GM21619 (cell line): ENCODE measurements around the gene FGF9.
A peak's percentile ranks its signal among the peaks of the same experiment; 100 is the strongest.

Source experiments
- ATAC-seq: cut with Tn5 transposase; IDR thresholded peaks from one replicate; pipeline ENCODE4 v1.9.1; 2021; ENCODE audit not compliant: unreplicated experiment

Gene FGF9

DNA sequence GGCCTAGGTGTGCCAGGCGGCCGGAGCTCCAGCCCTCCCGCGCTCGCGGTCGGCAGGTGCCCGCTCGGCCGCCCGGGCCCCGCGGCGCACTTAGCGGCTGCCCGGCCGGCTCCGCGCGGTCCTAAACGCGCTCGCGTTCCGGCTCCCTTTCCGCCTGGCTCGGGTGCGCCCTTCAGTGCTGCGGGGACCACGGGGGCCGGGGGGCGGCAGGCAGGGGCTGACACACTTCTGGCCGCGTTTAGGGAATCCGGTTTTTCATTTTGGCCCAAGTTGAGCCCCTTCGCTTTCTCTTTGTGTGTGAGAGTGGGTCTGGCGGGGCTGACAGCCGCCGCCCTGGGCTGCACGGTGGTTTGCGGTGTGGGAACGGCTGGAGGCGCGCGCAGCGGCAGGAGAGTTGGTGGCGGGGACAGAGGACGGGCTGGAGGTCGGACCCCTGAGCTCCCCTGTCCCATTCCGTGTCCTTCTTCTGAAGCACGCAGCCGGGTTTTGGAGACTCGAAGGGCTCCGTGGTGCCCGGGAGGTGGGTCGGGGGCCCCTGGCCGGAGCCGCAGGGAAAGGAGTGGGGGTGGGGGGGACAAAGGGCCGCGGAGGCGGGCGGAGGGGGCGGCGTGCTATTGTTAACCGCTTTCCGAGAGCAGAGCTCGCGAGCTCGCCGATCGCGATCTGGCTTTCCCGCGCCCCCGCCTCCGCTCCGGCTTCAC is 3.1 kb downstream of the FGF9 start:
- ATAC-seq = no peak

DNA sequence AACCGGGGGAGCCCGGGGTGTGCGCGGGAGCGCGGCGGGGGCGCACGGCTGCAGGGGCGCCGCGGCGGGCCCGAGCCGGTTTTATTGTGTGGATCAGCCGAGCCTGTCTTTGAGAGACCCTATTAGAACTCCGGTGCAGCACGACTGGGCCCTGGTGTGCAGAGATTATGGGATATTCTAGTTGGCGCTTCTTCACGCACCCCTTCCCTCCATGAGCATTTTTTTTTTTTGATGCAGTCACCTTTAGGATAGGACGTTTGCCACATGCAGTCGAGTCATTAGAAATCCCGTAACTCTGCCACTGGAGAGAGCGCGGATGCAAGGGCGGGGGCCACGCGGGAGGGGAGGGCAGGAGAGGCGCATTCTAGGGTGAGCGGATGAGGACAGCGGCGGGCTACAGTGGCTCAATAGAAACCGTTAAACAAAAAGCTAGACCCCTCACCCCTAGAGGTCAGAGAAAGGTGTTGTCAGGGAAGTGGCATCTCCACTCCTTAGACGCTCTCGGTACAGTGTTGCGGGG is 3.7 kb downstream of the FGF9 start:
- no peak for ATAC-seq

DNA sequence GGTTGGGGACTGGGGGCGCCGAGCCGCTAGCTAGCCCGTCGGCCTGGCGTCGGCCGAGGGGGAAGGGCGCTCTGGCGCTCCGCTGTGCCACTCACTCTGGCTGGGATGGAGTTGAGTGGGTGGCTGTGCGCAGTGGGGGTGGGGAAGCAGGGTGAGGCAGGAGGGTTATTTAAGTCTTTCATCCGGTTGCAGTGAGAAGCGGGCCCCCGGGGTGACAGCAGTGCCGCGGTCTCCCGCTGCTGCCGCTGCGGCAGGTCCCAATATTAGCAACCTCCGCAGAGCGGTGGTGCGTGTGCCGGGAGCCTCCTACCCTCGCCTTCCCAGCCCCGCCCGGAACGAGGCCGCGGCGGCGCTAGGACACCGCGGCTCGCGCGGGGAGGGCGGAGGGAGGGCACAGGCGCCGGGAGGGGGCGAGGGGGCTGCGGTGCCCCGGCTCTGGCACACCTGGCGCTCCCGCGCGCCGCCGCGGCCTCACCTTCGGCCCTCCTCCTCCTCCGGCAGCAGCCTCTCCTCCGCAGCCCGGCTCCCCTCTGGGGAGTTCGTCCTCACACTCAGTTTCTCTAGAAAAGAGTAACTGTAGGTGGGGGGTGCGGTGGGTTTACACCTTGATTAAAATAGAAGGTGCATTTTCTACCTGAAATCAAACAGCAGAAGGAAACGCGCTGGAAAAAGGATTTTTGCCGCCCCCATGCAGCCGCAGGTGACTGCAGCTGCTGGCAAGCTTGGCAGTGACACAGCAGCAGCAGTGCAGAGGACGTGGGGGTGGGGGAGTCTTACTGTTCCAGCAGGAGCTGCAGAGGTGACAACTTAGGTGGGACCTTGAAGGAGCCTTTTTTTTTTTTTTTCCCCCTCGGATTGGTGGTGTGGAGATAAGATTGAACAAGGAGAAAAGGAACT is 4.5 kb downstream of the FGF9 start:
- no peak for ATAC-seq

- ATAC-seq = no peak
Measured at GRCh38 chr13:21676611-21677021, 5.7 kb downstream of the FGF9 start.

DNA sequence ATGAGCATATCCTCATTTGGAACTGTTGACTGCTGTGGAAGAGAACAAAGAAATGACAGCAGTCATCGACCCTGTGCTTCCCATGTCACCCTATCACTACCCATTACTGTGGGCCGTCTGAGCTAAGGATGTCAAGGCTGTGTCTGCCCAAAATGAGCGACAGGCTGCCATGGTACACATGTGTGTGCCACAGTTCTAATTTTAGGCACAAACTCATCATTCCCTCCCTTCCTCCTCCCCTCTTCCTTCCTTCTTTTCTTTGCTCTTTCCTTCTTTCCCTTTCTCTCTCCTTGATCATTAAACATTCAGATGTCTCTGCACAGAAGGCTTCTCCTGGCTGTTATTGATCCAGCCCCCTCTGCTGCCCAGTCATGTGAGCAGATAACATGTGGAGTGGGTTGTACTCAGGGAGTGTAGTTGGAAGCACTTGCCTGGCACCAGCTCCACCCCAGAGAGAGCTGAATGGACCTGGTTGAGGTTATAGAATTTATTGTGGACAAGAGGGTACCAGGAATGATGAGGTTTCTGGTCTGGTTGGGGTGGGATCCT is 6.3 kb downstream of the FGF9 start:
- ATAC-seq = no peak

GRCh38 chr13:21683034-21683733 is 12.3 kb downstream of the FGF9 start:
- no peak for ATAC-seq

GRCh38 chr13:21684576-21684975 is 13.7 kb downstream of the FGF9 start:
- ATAC-seq = no peak

DNA sequence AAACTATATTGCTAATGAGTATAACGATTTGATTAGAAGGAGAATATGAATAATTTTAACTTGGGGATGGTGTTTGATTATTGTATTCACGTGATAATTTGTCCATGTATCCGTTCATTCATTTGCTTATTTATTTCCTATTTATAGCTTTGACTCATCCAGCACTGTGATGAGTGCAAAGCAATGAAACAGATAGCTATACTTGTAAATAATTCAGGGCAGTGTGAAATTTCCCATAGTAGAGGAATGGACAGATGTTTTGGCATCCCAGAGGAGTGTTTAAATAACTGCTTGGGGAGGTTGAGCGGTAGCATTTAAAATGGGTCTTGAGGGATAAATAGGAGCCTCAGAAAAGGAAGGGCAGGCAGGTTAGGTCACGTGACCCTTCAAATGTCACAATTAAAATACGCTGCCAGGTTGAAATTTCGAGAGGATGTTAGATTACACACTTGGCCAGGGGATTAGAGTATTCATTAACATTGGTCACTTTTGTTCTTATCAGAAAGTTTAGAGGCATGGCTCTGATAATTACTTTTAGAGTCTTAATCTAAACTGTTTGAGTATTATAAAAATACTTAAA is 14.7 kb downstream of the FGF9 start:
- no peak for ATAC-seq

DNA sequence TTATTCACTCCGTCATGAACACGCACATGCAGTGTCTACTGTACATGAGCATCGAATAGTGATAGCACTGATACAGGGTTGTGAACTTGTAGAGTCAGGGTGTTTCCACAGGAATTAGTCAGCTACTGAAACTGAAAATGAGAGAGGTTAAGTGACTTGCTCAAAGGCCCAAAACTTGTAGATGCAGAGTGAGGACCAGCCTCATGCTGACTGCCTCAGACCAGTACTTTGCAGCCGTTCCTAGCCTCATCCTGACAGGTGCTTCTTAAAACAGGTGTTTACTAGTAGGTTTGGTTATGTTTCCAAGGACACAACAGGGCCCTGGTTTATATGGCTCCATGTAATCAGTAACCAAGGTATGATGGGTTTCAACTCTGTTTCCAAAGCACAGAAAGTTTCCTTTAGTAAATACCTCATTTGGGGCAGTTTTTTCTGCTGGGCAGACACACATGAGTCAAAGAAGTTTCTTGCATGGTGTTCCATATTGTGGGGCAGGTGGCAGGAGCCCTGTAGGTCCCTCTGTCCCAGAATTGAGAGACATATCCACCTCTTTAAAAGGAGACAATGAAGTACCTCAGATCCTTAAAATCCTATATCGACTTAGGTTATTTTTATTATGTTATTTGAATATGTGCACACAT is 16.0 kb downstream of the FGF9 start:
- ATAC-seq = peak; percentile 96

DNA sequence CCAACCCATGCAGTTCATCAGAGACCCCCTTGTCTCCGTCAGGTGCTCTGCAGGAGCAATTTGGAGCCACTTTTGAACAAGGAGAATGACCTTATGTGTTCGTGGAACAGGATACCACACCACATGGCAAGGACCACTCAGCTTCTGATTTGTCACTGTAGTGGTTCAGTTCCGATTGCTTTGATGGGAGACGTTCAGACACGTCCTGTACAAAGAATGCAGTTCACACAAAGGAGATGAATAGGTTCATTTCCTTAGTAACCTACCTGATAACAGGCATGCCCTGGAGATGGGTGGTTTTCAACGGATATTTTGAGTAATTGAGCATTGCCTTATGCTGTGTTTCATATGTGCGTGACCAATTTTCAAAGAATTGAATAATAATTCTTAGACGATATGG is 17.2 kb downstream of the FGF9 start:
- ATAC-seq = no peak

DNA sequence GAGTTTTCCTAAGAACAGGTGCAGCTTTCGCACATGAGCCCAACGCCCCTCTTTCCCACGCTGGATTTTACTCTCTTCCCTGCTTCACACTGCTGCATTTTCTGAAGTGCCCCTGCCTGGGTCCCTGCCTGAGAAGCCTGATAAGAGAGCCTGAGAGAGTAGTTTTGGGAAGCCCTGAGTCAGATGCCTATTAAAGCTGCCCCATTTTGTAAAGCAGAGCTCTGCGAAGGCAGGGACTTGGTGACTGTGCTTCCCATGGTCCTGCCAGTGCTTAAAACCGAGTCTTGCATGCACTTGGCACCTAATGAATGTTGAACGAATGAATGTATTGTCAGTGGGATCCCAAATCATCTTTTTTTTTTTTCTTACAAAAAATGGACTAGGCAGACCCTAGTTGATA is 18.2 kb downstream of the FGF9 start:
- no peak for ATAC-seq

- no peak for ATAC-seq
Measured at GRCh38 chr13:21690955-21691354, 20.1 kb downstream of the FGF9 start.

DNA sequence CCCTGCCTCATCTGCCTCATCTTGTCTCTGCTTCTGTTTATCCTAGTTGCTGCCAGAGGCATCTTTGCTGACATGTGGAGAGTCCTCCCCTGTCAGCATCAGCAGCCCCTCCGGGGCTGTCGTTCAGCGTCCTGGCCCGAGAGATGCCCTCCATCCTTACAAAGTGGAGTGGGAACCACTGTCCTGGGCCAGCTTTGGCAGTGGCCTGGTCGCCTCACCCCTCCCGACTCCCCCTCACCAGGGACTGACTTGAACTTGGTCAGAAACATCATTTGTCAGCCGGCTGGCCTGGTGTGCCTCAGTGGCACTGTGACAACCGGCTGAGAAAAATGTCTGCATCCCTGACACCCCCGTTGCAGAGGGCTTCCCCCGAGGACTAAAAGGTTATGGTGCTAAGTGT is 20.6 kb downstream of the FGF9 start:
- no peak for ATAC-seq

- no peak for ATAC-seq
Measured at GRCh38 chr13:21691928-21692327, 21.1 kb downstream of the FGF9 start.

GRCh38 chr13:21694831-21695230 is 24.0 kb downstream of the FGF9 start:
- ATAC-seq = no peak

- ATAC-seq = no peak
Measured at GRCh38 chr13:21695546-21695945, 24.7 kb downstream of the FGF9 start.

DNA sequence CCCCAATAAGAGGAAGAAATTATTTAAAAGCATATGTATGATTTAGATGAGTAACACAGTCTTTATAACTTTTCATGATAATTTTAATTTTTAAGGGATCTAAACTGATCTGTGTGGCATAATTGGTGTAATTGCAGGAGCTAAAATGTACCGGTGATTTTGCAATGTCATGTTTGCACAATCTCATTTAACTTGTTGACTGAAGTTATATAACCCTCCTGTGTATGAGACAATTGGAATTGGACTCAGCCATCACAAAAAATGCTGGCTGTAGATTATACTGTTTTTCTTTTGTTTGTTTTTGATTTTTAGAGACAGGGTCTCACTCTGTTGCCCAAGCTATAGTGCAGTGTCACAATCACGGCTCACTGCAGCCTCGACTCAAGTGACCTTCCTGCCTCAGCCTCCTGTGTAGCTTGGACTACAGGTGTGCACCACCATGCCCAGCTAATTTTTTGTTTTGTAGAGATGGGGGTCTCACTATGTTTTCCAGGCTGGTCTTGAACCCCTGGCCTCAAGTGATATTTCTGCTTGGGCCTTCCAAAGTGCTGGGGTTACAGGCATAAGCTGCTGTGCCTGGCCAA is 26.1 kb downstream of the FGF9 start:
- no peak for ATAC-seq

DNA sequence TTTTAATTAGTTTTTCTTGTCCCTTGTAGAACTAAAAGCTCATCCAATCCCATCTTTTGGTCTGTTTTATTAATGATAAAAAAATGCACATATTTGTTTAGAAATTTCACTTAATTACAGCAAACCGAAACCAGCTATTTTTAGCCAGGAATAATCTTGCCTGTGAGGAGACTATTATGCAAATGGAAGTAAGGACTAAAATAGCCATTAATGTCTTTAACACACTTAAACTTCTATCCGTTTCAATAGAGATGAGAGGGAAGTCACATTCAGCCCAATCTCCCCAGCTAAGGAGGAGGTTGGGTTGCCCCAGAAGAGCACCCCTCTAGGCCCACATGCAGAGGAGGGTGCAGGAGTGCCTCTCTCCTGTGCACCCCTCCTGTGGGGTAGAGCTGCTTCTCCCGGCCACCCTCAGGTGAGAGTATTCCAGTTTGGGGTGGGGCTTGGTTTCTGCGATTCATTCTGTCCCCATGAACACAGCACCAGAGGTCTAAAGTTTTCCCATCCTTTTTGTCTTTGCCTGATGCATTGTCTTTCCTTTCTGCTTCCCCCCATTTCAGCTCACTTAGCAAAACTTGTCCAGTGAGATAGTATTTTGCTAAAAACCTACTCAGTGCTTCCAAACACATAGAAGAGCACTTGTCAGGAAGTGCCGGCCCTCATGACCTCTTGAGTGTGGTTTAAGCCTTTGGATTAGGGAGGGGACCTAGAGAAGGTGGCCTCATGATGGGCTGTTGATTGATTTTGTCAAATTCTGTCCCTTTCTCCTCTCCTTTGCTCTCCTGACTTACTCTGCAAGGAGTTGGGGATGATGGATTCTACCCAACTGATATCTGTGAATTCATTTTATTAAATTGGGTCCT is 28.2 kb downstream of the FGF9 start:
- ATAC-seq = no peak

- no peak for ATAC-seq
Measured at GRCh38 chr13:21701460-21701859, 30.6 kb downstream of the FGF9 start.
